ENCODE results near the gene SIX5.
"Not testable (repeated sequence)": the region's sequence is repeated elsewhere in the genome, so short reads cannot be mapped to it uniquely, and the experiment has no call there.

SIX5 gene

GRCh38 chr19:45754323-45754722 lies 14.7 kb downstream of the SIX5 start:
- DNase-seq (ENCODE audit: low spot score) = no peak

DNA sequence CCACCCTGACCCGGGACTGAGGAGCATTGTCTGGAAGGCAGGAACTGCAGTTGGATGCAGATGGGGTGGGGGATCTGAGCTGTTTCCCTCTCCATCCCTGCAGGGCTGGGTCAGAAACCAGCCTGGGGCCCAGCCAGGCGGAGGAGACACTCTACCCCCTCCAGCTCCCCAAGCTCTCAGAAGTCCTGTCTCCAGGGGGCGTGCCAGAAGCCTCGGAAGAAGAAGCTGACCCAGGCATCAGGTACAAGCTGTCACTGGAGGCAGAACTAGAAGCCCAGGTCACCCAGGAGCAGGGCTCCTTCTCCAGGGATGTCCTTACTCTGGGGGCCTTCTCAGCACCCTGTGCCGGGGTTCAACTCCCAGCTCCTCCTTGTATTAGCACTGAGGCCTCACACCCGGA lies 15.5 kb downstream of the SIX5 start:
- DNase-seq (ENCODE audit: low spot score) = no peak

GRCh38 chr19:45752639-45753038 lies 16.4 kb downstream of the SIX5 start:
- no peak for DNase-seq (ENCODE audit: low spot score)

DNA sequence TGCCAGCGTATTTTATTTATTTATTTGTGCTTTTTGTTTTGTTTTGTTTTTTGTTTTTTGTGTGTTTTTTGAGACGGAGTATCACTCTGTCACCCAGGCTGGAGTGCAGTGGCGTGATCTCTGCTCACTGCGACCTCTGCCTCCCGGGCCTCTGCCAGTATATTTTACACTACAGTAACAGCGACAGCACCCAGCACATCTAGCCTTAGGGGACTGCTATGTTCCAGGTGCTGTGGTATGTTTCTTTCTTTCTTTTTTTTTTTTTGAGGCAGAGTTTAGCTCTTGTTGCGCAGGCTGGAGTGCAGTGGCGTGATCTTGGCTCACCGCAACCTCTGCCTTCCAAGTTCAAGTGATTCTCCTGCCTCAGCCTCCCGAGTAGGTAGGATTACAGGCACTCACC lies 17.6 kb downstream of the SIX5 start:
- not testable (repeated sequence) for DNase-seq (ENCODE audit: low spot score)

DNA sequence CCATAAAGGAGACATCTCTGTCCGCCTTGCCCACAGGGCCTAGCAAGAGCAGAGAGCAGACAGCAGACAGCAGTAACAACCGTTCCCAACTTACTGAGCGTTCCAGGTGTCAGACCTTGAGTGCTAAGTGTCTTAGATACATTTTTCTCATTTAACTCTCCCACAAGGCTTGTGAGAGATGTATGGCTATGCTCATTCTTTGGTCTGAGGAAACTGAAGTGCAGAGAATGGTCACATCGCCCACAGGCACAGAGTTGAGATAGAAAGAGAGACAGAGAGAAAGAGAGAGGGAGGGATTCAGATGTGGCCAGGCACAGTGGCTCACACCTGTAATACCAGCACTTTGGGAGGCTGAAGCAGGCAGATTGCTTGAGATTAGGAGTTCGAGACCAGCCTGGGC lies 21.5 kb downstream of the SIX5 start:
- no peak for DNase-seq (ENCODE audit: low spot score)

GRCh38 chr19:45746866-45747265 lies 22.2 kb downstream of the SIX5 start:
- no peak for DNase-seq (ENCODE audit: low spot score)

- no peak for DNase-seq (ENCODE audit: low spot score)
Observed at GRCh38 chr19:45745606-45746005, 23.4 kb downstream of the SIX5 start.

DNA sequence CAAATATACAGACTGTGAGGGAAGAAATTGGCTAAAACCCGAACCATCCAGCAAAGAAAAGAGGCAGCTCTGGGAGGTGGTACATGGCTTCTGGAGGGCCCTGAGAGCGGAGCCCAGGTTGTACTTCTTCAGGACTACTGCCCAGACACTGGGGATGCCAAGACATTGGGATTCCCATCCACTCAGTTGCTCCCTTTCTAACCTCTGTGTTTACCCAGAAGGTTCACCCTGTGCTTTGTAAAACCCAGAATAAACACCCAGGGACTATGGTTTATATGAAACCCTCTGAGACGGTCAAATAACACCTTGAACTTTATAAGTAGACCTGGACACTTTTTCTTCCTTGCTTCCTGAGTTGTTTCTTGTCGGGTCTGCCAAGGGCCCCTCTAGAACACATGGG lies 26.1 kb downstream of the SIX5 start:
- no peak for DNase-seq (ENCODE audit: low spot score)

GRCh38 chr19:45739498-45740439 lies 29.3 kb downstream of the SIX5 start:
- DNase-seq (ENCODE audit: low spot score) = no peak

- no peak for DNase-seq (ENCODE audit: low spot score)
Observed at GRCh38 chr19:45733160-45733810, 35.8 kb downstream of the SIX5 start, which contains the start of gene MEIOSIN. TSS of gene MEIOSIN (plus strand) at chr19:45733439. CDS start at chr19:45735377, 1,938 bp downstream.

- peak; percentile 97 for DNase-seq (ENCODE audit: low spot score)
Observed at GRCh38 chr19:45730368-45731288, 38.4 kb downstream of the SIX5 start, which contains the start of gene FBXO46. TSS of gene FBXO46 (minus strand) at chr19:45730896. CDS start at chr19:45713495, 17,401 bp downstream.

- DNase-seq (ENCODE audit: low spot score) = no peak
Observed at GRCh38 chr19:45729800-45730290, 39.2 kb downstream of the SIX5 start.

DNA sequence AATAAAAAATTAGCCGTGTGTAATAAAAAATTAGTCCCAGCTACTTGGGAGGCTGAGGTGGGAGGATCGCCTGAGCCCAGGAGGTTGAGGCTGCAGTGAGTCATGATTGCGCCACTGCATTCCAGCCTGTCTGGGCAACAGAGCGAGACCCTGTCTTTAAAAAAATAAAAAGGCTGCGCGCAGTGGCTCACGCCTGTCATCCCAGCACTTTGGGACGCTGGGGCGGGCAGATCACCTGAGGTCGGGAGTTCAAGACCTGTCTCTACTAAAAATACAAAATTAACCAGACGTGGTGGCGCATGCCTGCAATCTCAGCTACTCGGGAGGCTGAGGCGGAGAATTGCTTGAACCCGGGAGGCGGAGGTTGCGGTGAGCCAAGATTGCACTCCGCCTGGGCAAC lies 40.4 kb downstream of the SIX5 start:
- not testable (repeated sequence) for DNase-seq (ENCODE audit: low spot score)

DNA sequence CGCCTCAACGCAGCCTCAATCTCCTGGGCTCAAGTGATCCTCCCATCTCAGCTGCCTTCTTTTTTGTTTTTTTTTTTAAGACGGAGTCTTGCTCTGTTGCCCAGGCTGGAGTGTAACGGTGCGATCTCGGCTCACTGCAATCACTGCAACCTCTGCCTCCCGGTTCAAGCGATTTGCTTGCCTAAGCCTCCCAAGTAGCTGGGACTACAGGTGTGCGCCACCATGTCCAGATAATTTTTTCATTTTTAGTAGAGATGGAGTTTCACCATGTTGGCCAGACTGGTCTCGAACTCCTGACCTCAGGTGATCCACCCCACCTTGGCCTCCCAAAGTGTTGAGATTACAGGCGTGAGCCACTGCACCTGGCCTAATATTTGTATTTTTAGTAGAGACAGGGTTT lies 49.0 kb downstream of the SIX5 start:
- not testable (repeated sequence) for DNase-seq (ENCODE audit: low spot score)

GRCh38 chr19:45717983-45718650 lies 50.9 kb downstream of the SIX5 start:
- DNase-seq (ENCODE audit: low spot score) = no peak

GRCh38 chr19:45717131-45717982 lies 51.7 kb downstream of the SIX5 start:
- peak; percentile 98 for DNase-seq (ENCODE audit: low spot score)

GRCh38 chr19:45716359-45717130 lies 52.5 kb downstream of the SIX5 start:
- peak; percentile 26 for DNase-seq (ENCODE audit: low spot score)

DNA sequence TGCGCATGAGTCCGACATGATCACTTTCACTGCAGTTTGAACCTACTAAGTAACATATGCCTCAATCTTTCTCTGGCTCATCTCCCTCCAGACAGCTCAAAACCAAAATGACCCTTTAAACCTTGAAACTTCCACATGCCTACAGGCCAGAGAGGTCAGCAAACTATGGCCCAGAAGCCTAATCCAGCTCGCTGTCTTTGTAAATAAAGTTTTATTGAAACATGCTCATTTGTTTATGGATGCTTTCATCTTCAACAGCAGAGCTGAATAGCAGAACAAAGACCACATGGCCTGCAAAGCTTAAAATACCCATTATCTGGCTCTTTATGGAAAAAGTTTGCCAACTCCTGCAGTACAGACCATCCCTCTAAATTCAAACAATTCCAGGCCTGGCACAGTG lies 53.9 kb downstream of the SIX5 start:
- DNase-seq (ENCODE audit: low spot score) = no peak
